ENCODE results near the gene CACNB4.

CACNB4 gene

GRCh38 chr2:151936626-151937025 lies 162.2 kb downstream of the CACNB4 start:
- TF ChIP-seq, protein P1, sequence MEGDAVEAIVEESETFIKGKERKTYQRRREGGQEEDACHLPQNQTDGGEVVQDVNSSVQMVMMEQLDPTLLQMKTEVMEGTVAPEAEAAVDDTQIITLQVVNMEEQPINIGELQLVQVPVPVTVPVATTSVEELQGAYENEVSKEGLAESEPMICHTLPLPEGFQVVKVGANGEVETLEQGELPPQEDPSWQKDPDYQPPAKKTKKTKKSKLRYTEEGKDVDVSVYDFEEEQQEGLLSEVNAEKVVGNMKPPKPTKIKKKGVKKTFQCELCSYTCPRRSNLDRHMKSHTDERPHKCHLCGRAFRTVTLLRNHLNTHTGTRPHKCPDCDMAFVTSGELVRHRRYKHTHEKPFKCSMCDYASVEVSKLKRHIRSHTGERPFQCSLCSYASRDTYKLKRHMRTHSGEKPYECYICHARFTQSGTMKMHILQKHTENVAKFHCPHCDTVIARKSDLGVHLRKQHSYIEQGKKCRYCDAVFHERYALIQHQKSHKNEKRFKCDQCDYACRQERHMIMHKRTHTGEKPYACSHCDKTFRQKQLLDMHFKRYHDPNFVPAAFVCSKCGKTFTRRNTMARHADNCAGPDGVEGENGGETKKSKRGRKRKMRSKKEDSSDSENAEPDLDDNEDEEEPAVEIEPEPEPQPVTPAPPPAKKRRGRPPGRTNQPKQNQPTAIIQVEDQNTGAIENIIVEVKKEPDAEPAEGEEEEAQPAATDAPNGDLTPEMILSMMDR (IDR thresholded peaks at IDR 0.05; ENCODE audit: low read depth, low read length), result no peak
- H3K4me3 ChIP-seq (ENCODE audit: low read depth, low read length), result no peak overlapping the region

DNA sequence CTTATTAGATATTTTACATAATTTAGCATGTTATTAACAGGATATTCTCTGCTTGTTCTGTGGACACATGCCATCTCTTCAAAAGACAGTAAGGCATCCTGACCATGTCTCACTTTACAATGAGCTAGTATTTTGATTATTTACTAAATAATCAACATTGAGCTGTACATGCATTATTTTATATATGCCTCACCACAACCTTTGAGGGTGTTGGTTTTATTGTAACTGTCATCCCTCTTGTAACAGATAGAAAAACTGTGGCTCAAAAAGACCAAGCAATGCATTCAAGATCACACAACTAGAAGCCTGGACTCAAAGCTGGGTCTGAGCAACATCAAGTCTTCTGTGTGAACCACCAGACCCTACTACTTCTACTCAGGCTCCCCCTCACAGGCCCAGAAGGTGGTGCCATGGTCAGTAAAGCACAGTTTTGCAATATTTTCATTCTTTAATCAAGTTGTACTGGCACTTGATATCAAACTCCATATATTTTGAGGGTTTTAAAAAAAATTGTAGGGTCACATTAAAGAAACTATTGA lies 165.5 kb downstream of the CACNB4 start:
- TF ChIP-seq, protein P1 (IDR thresholded peaks at IDR 0.05; ENCODE audit: low read depth, low read length), result no peak
- no peak overlapping the region for H3K4me3 ChIP-seq (ENCODE audit: low read depth, low read length)

DNA sequence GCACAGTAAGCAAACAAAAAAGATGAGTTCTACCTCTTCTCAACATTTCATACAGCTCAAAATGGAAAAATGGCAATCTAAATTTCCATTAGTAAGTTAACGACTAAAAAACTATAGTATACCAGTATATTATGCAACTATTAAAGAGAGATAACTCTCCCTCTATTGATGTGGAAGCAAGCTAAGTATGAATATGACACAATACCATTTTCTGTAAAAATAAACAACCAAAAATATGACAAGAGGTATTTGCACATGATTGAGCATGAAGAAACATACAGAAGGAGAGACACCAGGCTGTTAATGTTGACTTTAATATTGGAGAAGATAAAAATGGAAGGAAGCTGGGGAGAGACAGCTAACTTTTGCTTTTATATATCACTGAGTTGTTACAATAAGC lies 167.1 kb downstream of the CACNB4 start:
- TF ChIP-seq, protein P1 (IDR thresholded peaks at IDR 0.05; ENCODE audit: low read depth, low read length), result no peak
- no peak overlapping the region for H3K4me3 ChIP-seq (ENCODE audit: low read depth, low read length)

DNA sequence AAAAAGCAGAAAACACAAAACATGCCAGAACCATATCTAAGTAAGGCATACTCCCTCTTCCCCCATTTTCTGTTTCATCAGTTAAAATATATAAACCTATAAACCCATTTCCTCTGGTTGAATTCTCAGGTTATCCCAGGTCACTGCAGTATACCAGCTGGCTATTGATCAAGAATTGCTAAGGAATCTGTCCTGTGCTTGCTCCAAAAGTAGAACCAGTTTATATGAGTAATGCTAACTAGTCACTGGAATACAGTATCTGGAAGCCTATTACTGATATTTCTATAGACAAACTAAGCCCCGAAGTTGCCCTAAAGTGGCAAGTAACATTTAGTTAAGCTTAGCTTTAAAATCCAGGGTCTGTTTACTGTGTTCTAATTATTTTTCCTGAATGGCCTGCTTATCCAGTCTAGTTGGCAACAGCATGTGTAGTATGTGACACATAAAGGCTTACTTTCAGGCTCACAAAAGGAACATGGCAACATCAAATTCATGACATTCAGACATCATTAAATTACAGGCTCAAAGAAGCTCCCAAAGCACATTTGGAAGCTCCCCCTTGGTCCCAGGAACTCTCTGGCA lies 167.7 kb downstream of the CACNB4 start:
- H3K4me3 ChIP-seq (ENCODE audit: low read depth, low read length), result no peak overlapping the region
- TF ChIP-seq, protein P1 (IDR thresholded peaks at IDR 0.05; ENCODE audit: low read depth, low read length), result no peak

DNA sequence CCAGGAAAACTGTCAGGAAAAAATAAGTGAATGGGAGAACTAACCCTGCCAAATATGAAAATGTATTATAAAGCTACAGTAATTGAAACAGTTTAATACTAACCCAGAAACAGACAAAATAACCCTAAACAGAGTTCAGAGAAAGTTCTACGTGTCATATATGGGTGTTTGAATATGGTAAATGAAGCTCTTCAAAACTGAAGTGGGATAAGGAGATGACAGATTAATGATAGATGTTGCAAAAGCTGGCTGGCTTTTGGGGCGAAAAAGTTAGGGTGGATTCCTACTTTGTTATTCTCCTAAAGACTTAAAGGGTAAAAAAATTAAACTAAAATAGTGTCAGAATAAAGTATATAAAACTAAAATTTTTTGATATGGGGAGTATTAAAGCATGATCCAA lies 168.8 kb downstream of the CACNB4 start:
- H3K4me3 ChIP-seq (ENCODE audit: low read depth, low read length), result no peak overlapping the region
- TF ChIP-seq, protein P1 (IDR thresholded peaks at IDR 0.05; ENCODE audit: low read depth, low read length), result no peak

DNA sequence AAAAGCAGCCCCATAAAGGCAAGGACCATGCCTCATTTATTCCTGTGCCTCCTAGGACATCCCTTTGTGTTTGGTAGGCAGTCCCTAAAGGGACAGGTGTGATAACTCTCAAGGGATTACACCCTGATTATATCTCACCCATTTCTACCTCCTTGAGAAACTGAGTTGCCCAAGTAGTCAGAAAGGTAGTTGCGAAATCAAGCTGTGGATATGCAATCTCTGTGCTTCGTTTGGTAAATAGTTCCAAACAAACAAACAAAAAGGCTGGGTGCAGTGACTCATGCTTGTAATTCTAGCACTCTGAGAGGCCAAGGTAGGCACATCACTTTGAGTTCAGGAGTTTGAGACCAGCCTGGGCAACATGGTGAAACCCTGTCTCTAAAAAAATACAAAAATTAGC lies 170.5 kb downstream of the CACNB4 start:
- TF ChIP-seq, protein P1 (IDR thresholded peaks at IDR 0.05; ENCODE audit: low read depth, low read length), result no peak
- no peak overlapping the region for H3K4me3 ChIP-seq (ENCODE audit: low read depth, low read length)

- no peak overlapping the region for H3K4me3 ChIP-seq (ENCODE audit: low read depth, low read length)
- TF ChIP-seq, protein P1 (IDR thresholded peaks at IDR 0.05; ENCODE audit: low read depth, low read length), result no peak
Measured at GRCh38 chr2:151927501-151928221, 171.2 kb downstream of the CACNB4 start.
